Measurements from ENCODE around the gene MMP24OS. TPM values are rescaled to one million over a fixed set of nuclear protein-coding genes. Genes with fewer than 3 reads are reported as not detected.
"Not testable (repeated sequence)": the region's sequence is repeated elsewhere in the genome, so short reads cannot be mapped to it uniquely, and the experiment has no call there.

MMP24OS gene
- total RNA-seq (2014; rRNA removed; shearing (Covaris generic)), result 11.4 and 15.1 TPM in 2 replicates

DNA sequence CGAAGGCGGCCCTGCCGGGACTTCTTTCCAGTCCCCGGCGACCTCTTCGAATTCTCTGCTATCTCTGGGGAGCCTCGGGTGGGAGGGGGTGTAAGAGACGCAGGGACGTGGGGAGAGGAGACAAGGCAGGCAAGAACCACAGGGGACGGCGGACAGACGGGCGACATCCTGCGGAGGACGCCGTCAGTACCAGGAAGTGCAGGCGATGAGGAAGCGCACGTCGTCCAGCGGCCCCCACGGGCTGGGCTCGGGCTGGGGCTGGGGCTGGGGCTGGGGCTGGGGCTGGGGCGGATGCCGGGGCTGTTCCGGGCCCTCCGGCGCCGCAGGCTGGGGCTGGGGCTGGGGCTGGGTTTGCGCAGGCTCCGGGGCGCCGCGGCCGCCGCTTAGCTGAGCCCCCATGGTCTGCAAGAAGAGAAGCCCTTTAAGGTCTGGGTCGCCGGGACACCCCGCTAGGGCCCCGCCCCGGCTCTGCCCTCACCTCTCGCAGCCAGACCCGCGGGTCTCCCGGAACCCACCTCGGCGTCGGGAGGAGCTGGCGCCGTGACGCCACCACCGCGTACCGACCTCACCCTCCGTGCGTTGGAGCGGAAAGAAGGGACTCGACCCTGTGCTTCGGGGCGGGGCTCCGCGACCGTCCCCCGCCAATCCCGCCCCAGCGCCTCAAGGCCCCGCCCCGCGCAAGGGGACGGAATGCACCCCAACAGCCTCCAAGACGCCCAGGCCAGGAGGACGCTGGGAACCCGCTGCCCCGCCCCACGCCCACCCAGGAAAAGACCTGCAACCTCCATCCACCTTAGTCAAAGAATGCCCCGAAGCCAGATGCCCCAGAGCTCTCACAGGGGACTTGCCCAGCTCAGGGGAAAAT lies at the start of gene MMP24OS:
Gene MMP24OS, minus strand, starts transcription at position 592 of the 865 bp plus-strand sequence. Its CDS starts 193 bp downstream, at position 399.
- DNase-seq (ENCODE audit: low spot score), result peak; percentile 62

DNA sequence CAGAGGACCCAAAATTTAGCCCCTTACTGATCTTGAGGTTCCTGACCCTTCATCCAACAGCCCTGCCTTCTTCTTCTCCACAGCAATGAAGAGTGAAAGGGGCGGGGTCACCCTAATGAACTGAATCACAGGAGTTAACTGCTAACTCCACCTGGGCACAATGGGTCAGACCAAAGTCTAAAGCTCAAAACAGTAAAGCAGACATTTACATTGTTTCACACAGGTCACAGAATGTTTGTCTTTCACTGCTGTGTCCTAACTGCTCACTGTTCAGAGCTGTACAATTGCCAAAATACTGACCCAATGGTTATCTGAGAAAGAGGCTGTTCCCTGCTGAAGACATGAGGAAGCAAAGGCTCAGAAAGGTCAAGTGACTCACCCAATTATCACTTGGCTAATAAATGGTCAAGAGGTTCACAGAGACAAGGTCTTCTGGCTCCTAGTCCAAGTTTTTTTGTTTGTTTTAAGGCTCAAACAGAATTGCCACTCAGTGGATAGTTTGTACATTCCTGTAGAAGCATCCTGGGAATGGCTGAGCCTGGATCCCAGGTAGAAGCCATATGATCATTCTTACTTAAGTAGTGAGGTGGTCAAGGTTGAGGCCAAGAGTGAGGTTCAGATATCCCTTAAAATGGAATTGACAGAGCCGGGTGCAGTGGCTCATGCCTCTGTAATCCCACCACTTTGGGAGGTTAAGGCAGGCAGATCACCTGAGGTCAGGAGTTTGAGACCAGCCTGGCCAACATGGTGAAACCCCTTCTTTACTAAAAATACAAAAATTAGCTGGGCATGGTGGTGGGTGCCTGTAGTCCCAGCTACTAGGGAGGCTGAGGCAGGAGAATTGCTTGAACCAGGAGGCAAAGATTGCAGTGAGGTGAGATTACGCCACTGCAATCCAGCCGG lies 49.4 kb upstream of the MMP24OS start:
- peak; percentile 94 for DNase-seq (ENCODE audit: low spot score)

DNA sequence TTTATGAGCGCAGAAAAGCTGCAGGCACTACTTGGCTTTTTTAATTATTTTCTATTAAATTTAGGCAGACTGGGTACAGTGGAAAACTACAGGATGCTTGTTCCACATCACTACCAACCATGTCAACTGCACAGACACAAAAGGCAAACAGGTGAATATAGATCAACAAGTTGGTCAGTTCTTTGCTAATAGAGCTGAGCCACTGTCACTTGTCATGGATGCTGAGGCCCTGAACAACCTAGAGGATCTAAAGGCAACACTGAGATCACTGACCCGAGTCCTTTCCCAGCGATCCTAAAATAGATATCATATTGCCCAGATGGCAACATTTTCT lies 48.8 kb upstream of the MMP24OS start:
- no peak for DNase-seq (ENCODE audit: low spot score)

DNA sequence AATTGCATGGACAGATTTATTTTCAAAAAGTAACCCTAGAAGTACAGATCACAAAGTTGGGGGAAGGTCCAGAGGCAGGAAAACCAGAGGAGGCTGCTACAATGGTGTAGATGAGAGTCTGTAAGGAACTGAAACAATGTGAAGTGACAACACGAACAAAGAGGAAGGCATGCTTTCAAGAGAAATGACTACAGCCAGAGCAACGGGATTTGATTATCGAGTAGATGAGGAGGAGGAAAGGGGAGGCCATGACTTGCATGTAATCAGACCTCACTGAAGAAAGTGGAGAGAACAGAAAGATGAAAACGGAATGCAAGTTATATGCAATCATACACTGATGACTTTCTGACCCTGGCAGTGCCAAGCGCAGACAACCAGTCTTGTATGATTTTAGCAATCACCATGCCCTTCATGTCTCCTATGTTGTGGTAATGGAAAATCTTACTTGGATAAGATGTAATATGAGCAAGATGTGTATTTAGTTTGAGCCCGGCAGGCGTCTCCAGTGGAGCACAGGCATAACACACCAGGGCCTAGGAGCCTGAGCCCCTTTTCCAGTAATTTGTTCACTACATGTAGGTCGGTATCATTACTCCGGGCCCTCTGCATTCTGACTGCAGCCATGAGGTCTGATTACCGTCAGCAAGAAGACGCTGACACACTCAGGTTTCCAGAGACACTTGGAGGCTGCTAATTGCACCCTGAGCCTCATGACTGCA lies 48.3 kb upstream of the MMP24OS start:
- no peak for DNase-seq (ENCODE audit: low spot score)

DNA sequence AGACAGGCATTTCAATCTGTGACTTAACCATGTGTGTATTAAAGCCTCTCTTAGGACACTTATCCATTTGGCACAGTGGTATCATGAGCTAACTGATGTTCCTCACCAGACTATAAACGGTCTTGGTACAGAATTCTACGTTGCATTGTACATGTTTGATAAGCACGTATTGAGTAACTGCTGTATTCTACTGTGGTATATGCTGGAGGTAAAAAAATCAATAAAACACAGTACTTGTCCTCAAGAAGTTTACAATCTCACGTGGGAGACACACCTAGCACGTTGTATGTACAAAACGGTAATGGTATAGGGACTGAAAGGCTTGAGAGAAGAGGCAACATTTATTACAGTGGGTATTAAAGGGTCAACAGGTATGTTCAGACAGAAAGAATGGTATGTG lies 47.5 kb upstream of the MMP24OS start:
- no peak for DNase-seq (ENCODE audit: low spot score)

DNA sequence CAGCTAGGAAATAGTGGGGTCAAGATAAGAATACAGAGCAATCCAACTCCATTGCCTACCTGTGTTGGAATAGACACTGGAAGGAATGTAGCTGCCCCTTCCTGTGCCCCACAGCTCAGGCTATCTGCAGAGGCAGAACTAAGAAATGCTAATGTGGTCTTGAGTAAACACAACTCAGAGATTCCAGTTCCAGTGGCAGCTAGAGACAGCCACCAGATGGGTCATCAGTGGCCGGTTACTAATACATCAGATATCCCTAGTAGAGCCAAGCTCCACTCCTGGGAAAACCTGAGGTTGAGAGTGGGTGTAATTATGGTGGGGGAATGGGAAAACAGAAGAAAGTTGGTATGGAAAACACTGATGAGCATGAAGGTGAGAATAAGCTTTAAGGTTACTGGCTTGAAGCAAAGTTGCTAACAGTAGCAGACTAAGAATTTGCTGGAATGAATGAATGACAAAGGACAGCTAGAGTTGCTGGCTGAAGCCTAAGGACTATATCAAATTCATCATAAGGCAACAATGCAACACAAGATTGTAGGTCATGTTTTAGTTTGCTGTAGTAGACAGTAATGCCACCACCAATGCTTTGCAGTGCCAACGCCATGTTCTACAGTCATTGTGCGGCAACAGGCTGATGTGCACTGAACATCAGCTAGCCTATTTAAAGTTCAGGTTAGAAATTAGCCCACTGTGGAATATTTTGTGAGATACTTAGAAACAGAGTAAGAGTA lies 42.6 kb upstream of the MMP24OS start:
- peak; percentile 98 for DNase-seq (ENCODE audit: low spot score)

DNA sequence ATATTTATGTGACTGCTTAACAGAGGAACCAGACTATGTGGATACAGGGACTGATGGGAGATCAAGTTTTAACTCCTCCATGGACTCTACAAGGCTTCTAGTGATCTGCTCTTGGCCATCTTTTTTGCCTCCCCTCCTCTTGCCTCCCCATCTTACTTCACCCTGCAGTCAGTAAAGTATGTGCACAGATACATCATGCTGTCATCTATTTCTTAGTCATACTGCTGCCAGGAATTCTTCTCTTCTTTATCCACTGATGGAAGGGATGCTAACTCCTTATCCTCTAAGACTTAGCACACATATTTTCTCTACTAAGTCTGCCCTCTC lies 41.9 kb upstream of the MMP24OS start:
- peak; percentile 92 for DNase-seq (ENCODE audit: low spot score)

DNA sequence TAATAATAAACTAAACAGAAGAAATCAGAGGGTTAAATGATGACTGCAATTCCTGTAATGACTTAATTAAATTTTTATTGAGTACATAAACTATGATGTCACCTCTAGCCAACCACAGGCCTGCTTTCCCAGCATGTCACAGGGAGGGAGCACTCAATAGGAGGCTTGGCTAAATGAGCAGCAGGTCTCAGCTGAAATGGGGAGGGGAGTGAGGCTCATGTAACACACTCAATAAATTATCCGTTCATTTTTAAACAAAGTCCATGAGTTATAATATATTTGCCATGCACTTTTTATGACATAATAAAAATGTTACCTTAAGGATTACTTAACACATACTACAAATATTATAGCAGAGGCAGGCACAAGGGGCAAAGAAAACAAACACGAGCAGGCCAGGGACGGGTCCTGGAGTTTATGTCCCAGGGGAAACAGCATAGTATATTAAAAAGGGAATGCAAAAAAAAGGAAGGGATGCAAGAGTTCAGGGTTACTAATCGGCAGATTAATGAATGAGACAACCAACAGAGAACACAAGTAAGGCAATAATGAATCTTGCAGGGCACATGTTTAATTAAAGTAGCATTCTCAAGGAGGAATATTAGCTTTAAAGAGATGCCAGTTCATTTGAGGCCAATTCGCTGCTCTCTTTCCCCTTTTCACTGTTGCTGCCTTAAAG lies 41.4 kb upstream of the MMP24OS start:
- peak; percentile 85 for DNase-seq (ENCODE audit: low spot score)

DNA sequence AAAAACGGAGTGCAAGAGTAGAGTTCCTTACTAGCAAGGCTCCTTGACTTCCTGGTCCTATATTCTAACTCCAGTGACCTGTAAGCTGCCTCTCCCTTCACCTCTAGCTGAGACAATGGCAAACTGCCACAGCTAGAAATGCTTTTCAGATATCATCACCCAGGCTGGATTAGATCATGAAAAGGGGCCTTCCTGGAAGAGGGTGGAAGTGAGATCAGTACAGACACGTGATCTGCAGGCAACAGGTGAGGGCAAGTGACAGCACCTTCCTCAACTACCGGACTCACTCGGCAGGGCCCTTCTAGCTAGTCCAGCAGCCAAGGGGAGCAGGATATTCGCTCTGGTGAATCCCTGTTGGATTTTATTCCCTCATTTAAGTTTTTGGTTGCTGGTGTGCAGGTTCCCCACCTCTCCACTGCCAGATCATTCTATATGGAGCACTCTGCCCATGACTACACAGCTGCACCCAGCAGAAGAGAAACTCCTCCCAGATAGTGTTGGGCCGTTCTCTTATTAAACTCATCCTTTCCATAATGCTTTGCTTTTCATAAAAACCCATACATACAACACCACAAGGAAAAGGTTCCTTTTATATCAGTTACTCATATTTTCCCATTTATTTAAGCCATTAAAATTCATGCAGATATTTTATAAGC lies 40.7 kb upstream of the MMP24OS start:
- peak; percentile 99 for DNase-seq (ENCODE audit: low spot score)

DNA sequence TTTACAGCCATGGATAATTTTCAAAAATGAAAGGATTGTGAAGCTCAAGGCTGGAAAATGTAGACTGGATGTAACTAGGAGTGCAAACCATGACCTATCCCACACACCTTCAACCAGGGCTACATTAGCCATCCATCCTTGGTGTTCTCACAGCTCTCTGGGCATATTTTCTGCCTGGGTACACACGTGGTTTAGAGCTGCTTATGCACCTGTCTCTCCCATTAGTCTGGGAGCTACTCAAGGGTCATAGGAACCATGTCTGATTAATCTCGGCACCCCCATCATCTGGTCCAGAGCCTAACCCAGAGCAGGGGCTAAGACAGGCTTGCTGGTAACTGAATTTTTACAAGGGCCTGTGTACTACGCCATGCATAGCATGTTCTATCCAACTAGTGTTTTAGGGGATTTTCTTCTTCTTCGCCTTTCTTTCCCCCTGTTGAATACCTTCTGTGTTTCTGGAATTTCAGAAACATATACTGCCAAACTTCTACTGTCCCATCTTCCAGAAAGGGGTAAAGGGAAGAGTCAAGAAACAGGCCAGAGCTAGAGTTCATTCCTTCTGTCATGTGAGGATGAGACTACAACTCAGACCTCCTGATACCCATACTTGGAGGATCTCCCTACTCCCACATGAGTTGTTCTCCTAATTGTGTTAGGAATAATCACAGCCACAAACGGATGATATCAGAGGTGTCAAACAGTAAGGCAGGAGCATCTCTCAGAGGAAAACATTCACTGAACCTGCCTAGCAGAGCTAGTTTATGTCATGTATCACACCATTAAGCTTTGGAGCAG lies 39.7 kb upstream of the MMP24OS start:
- DNase-seq (ENCODE audit: low spot score), result no peak

DNA sequence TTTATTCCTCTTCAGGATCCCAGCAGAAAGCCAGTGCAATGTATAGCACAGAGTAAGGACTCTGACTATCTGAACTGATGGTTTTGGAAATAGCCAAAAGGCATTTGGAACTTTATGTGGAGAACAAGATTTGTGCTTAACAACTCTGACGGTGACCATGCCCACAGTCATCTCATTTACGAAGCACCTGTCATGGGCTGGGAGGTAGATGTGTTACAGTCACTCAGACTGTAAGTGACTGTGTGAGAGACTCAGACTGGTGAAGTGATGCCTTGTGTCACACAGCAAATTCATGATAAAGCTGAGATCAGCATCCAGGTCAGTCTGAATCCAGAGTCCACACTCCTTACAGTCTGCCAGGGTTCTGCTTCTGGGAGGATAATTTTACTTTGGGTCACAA lies 38.2 kb upstream of the MMP24OS start:
- DNase-seq (ENCODE audit: low spot score), result no peak

DNA sequence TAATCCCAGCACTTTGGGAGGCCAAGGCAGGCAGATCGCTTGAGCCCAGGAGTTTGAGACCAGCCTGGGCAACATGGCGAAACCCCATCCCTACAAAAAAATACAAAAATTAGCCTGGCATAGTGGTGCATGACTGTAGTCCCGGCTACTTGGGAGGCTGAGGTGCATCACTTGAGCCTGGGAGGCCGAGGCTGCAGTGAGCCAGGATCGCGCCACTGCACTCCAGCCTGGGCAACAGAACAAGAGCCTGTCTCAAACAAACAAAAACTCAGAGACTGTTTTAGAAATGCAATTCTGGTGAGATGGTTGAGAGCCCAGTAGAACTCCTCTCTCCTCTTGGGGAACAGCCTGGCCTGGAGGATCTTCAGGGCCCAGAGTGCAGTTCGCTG lies 37.7 kb upstream of the MMP24OS start:
- DNase-seq (ENCODE audit: low spot score), result not testable (repeated sequence)

DNA sequence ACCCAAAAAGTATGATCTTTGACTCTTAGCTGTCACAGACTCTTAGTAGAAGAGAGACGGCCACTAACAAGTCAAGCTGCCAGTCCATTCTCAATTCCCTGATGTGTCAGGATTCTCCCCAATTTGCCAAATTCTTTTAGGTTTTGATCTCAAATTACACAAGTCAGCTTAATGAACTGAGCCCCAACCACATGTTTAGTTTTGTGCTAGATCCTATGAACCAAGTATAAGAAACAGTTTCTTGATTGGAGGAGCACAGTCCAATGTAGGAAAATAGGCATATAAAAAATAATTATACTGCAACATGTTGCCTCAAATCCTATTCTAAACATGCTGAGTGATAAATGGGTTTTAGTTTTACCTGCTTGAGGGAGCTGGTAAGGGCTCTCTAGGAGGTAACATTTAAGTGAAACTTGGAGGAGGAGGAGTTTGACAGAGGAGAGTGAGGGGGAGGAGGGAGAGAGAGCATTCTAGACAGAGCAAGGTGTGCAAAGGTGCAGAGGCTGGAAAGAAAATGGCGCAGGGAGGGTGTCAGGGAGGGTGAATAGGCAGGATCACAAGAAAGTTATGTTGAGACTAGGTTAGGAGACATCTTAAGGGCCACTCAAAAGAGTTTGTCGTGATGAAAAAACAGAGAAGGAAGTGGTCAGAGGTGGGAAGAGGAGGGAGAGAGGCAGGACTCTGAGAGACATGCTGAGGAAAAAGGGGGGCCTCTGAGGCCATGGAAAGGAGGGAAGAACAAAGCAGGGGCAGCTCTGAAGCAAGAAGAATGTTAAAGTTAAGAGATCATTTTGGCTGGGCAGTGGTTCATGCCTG lies 37.1 kb upstream of the MMP24OS start:
- DNase-seq (ENCODE audit: low spot score), result no peak

DNA sequence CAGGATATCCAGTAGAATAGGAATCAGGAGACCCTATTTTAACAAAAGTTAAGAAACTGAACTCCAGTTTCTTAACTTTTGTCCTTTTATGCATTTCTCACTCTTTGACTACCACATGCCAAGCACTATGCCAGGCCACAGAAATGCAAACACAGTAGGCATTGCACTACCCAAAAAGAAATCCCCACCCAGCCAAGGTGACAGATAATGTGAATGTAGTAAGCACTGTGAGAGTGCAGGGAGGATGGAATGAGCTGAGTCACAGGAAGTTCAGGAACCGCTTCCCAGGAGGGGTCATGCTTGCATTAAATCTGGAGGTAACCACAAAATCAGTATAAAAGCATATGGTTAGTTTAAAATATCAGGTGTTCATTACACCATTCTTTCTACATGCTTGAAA lies 34.4 kb upstream of the MMP24OS start:
- DNase-seq (ENCODE audit: low spot score), result peak; percentile 100

DNA sequence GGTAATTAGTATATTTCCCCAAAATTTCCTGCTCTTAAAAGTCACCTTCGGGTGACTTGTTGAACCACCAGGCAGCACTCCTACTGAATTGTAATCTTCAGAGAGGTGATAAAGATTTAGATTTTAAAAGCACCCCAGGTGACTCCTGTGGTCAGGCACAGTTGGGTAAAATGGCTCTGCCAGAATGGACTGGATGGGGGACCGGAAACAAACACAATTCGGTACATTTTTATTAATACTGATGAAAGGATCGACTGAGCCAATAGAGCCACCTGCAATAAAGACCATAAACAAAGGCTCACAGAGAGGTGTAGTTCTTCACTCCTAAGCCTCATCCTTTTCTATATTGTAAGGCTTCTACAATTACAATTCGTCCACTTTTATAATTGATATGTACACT lies 33.9 kb upstream of the MMP24OS start:
- peak; percentile 57 for DNase-seq (ENCODE audit: low spot score)

DNA sequence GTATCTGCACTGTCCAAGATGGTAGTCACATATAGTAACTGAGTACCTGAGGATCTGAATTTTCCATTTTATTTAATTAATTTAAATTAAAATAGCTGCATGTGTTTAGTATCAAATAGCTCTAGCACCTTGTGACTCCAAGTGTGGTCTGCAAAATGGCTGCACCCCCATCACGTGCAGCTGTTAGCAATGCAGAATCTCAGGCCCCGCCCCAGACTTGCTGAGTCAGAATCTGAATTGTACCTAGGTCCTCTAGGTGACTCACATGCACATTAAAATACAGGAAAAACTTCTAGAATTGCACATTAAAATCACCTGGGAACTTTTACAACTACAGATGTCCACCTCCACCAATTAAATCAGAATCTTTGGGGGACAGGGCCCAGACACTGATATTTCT lies 33.5 kb upstream of the MMP24OS start:
- peak; percentile 96 for DNase-seq (ENCODE audit: low spot score)

DNA sequence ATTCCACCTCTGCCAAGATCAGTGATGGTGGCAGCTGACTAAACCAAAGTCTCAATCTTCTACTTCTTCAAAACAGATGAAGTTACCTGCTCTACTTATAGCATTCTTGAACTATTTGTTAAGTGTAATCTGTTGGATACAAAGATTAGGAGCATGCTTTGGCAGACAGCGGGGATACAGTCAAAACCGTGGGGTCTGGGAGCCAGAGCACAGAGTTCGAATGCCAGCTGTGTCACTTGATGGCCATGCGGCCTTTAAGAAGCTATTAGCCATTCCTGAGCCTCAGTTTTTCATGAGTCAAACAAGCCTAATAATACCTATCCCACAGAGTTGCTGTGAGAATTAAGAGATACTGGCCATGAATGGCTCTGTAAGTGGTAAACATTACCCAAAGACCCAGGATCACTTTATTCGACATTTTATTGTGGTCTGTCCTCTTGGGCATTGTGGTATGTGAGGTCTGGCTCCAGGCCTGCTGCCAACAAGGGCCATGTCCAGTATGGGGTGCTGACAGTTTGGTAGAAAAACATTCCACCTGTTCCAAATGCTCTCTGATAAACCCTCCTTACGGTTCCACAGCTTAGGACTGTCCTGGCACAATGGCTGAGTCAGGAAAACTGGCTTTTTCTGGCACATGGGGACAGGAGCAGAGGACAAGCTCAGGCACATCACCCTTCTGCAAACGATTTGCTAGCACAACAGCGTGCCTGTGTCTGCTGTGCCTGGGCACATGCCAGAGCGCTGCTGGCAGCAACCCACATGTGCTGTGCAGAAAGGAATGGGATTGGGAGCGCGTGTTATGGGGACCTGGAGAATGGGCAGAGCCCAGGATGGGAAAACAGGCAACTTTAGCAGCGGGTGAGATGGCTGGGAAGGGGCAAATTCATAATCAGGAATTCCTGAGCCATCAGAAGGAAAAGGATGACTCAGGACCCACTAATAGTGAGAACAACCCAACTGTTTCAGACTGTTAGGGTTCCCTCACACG lies 30.0 kb upstream of the MMP24OS start:
- peak; percentile 97 for DNase-seq (ENCODE audit: low spot score)

Data from A172 (cell line).